ENCODE data around the gene CYB561A3.

DNA sequence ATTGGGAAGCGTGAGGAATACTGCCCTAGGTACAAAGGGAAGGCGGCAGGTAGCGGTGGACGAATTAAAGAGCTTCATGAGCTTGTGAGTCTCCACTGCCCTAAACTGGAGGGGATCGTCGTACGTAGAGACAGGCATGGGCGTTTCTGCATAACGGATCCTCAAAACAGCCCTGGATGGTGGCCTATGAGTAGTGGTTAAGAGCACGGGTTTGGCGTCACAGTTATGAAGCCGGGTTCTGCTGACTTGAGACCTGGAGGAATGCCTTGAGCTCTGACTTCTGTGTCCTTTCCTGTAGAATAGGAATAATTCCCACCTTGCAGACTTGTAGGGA, 827 bp upstream of the CYB561A3 start:
- TF ChIP-seq, protein P1, sequence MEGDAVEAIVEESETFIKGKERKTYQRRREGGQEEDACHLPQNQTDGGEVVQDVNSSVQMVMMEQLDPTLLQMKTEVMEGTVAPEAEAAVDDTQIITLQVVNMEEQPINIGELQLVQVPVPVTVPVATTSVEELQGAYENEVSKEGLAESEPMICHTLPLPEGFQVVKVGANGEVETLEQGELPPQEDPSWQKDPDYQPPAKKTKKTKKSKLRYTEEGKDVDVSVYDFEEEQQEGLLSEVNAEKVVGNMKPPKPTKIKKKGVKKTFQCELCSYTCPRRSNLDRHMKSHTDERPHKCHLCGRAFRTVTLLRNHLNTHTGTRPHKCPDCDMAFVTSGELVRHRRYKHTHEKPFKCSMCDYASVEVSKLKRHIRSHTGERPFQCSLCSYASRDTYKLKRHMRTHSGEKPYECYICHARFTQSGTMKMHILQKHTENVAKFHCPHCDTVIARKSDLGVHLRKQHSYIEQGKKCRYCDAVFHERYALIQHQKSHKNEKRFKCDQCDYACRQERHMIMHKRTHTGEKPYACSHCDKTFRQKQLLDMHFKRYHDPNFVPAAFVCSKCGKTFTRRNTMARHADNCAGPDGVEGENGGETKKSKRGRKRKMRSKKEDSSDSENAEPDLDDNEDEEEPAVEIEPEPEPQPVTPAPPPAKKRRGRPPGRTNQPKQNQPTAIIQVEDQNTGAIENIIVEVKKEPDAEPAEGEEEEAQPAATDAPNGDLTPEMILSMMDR (conservative IDR thresholded peaks at IDR 0.05) = no peak
- TF ChIP-seq EZH2 (IDR thresholded peaks at IDR 0.05; ENCODE audit: low read depth) = no peak

Data from PC-9 (cell line).